ENCODE data around the gene SDK1. TPM values are rescaled to one million over a fixed set of nuclear protein-coding genes. Genes with fewer than 3 reads are reported as not detected.
"Not testable (repeated sequence)": the region's sequence is repeated elsewhere in the genome, so short reads cannot be mapped to it uniquely, and the experiment has no call there.

The SDK1 gene
- total RNA-seq, 2 experiments from 2014 or later, result 0.19 to 0.36 TPM

DNA sequence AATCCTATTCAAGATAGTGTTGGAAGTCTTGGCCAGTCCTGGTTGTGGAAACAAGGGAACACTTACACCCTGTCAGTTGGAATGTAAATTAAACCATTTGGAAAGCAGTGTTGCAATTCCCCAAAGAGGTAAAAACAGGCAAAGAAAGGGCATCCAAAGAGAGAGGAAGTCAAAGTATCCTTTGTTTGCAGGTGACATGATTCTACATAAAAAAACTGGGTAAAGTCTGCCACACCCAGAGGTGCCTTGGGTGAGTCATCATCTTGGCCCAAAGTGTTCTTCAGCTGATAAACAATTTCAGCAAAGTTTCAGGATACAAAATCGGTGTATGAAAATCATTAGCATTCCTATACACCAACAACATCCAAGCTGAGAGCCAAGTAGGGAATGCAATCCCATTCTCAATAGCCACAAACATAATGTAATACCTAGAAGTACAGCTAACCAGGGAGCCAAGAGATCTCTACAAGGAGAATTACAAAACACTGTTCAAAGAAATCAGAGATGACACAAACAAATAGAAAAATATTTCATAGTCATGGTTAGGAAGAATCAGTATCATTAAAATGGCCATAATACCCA, 278.7 kb downstream of the SDK1 start:
- POLR2A ChIA-PET, result no interaction called here
- intact Hi-C loops (cut with micrococcal nuclease; ENCODE audit: unreplicated experiment), result no loop called here
- H3K36me3 ChIP-seq (ENCODE audit: insufficient read depth, low read length), result no peaks in the 10 kb centered on the region
- H3K4me1 ChIP-seq (ENCODE audit: insufficient read depth, low read length, poor library complexity, severe bottlenecking), result no peaks in the 10 kb centered on the region
- CTCF ChIA-PET (ENCODE audit: unreplicated experiment), result no interaction called here
- no TSS peak for BruUV-seq (replicated peaks)
- 0 out of 2 replicates have a peak, but pooled peaks cover 10% of the 10 kb centered on the region for H3K9me3 ChIP-seq (ENCODE audit: low read length)
- H3K4me3 ChIP-seq (ENCODE audit: low read depth, low read length, poor library complexity, severe bottlenecking), result no peak overlapping the region
- H3K9me2 ChIP-seq (ENCODE audit: insufficient read depth, low read length), result no peaks in the 10 kb centered on the region
- H3K27ac ChIP-seq (ENCODE audit: low read depth, low read length, poor library complexity, severe bottlenecking), result no peak overlapping the region
- TF ChIP-seq, protein P1, sequence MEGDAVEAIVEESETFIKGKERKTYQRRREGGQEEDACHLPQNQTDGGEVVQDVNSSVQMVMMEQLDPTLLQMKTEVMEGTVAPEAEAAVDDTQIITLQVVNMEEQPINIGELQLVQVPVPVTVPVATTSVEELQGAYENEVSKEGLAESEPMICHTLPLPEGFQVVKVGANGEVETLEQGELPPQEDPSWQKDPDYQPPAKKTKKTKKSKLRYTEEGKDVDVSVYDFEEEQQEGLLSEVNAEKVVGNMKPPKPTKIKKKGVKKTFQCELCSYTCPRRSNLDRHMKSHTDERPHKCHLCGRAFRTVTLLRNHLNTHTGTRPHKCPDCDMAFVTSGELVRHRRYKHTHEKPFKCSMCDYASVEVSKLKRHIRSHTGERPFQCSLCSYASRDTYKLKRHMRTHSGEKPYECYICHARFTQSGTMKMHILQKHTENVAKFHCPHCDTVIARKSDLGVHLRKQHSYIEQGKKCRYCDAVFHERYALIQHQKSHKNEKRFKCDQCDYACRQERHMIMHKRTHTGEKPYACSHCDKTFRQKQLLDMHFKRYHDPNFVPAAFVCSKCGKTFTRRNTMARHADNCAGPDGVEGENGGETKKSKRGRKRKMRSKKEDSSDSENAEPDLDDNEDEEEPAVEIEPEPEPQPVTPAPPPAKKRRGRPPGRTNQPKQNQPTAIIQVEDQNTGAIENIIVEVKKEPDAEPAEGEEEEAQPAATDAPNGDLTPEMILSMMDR (conservative IDR thresholded peaks at IDR 0.05; ENCODE audit: low read length), result no peak
- DNase-seq (ENCODE audit: low spot score), result no peak
- no peaks in the 10 kb centered on the region for H3K79me2 ChIP-seq (ENCODE audit: insufficient read depth, low read depth, low read length)
- no peak overlapping the region for H2AFZ ChIP-seq (ENCODE audit: low read length)
- H4K20me1 ChIP-seq (ENCODE audit: insufficient read depth, low read length), result no peaks in the 10 kb centered on the region
- H3K4me2 ChIP-seq (ENCODE audit: low read length), result no peak overlapping the region

DNA sequence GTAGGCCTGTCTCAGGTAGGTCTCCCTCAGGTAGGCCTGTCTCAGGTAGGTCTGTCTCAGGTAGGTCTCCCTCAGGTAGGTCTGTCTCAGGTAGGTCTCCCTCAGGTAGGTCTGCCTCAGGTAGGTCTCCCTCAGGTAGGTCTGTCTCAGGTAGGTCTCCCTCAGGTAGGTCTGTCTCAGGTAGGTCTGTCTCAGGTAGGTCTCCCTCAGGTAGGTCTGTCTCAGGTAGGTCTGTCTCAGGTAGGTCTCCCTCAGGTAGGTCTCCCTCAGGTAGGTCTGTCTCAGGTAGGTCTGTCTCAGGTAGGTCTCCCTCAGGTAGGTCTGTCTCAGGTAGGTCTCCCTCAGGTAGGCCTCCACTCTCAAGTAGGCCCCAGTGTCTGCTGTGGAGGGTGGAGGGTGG, 281.1 kb downstream of the SDK1 start:
- H3K36me3 ChIP-seq (ENCODE audit: insufficient read depth, low read length); intact Hi-C loops (cut with micrococcal nuclease; ENCODE audit: unreplicated experiment); H3K9me3 ChIP-seq (ENCODE audit: low read length); H3K4me3 ChIP-seq (ENCODE audit: low read depth, low read length, poor library complexity, severe bottlenecking); H3K9me2 ChIP-seq (ENCODE audit: insufficient read depth, low read length); H4K20me1 ChIP-seq (ENCODE audit: insufficient read depth, low read length); BruUV-seq (replicated peaks); H3K79me2 ChIP-seq (ENCODE audit: insufficient read depth, low read depth, low read length); CTCF ChIA-PET (ENCODE audit: unreplicated experiment); H3K4me1 ChIP-seq (ENCODE audit: insufficient read depth, low read length, poor library complexity, severe bottlenecking); DNase-seq (ENCODE audit: low spot score); H3K4me2 ChIP-seq (ENCODE audit: low read length); H3K27ac ChIP-seq (ENCODE audit: low read depth, low read length, poor library complexity, severe bottlenecking); H2AFZ ChIP-seq (ENCODE audit: low read length): not testable (repeated sequence)
- POLR2A ChIA-PET, result interaction anchor here (0.6 kb wide), 3 partner anchors 10 to 194 kb away, joined by 3 read pairs; no protein-coding TSS in a partner anchor

DNA sequence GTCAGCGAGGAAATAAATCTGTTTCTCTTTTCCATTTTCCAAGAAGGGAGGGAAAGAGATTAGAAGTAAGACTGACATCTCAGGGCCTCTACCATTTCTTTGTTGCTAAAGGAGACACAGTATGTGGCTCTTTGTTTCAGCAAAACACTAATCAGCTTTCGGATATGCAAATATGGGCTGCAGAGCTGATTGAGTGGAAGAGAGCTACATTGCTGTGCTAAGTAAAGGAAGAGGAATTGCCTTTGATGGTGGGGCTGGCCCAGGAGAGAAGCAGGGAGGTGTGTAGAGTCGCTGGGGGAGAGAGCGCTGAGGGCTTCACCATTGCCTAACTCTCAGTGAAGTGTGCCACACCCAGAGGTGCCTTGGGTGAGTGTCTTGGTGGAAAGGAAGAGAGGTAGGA, 284.8 kb downstream of the SDK1 start:
- no peak overlapping the region for H3K4me2 ChIP-seq (ENCODE audit: low read length)
- CTCF ChIA-PET (ENCODE audit: unreplicated experiment), result no interaction called here
- no TSS peak for BruUV-seq (replicated peaks)

More for the DNA sequence above, 284.8 kb downstream of the SDK1 start:
- POLR2A ChIA-PET, result no interaction called here
- intact Hi-C loops (cut with micrococcal nuclease; ENCODE audit: unreplicated experiment), result no loop called here
- Histone ChIP-seq H3K4me1 (ENCODE audit: insufficient read depth, low read length, poor library complexity, severe bottlenecking) (no peaks in the 10 kb centered on the region), H3K79me2 (ENCODE audit: insufficient read depth, low read depth, low read length) (no peaks in the 10 kb centered on the region), H3K9me2 (ENCODE audit: insufficient read depth, low read length) (no peaks in the 10 kb centered on the region), H3K9me3 (ENCODE audit: low read length) (no peaks in the 10 kb centered on the region), H2AFZ (ENCODE audit: low read length) (no peak overlapping the region), H4K20me1 (ENCODE audit: insufficient read depth, low read length) (no peaks in the 10 kb centered on the region), H3K36me3 (ENCODE audit: insufficient read depth, low read length) (no peaks in the 10 kb centered on the region), H3K27ac (ENCODE audit: low read depth, low read length, poor library complexity, severe bottlenecking) (no peak overlapping the region), H3K4me3 (ENCODE audit: low read depth, low read length, poor library complexity, severe bottlenecking) (no peak overlapping the region)
- DNase-seq (ENCODE audit: low spot score), result no peak
- TF ChIP-seq, protein P1 (conservative IDR thresholded peaks at IDR 0.05; ENCODE audit: low read length), result no peak
- no peak for TF ChIP-seq EZH2phosphoT487 (IDR thresholded peaks at IDR 0.05; ENCODE audit: borderline replicate concordance, low read depth, low read length)

All from OCI-LY7 (cell line).